Sigmoid colon (tissue), 4 donors: ENCODE results near the gene IVNS1ABP.

Source experiments
- CTCF ChIP-seq, 4 experiments: fragments of 450-650 bp in 3 of 4; fragments of 200-600 bp in 1 of 4; IDR thresholded peaks; one replicate each; pipeline ENCODE4 v1.5.1; 2016 to 2019; ENCODE audit warnings: antibody characterized with exemption in 4 of 4, mild to moderate bottlenecking in 3 of 4, moderate library complexity in 2 of 4
- EP300 ChIP-seq, 4 donors: sonication (generic); formaldehyde crosslinking; IDR thresholded peaks; one replicate each; pipeline ENCODE4 v1.6.1; 2017; ENCODE audit warnings: antibody characterized with exemption in 4 of 4
- POLR2AphosphoS5 ChIP-seq, 4 donors: sonication (generic); formaldehyde crosslinking; IDR thresholded peaks; one replicate each; pipeline ENCODE4 v1.6.1; 2017; ENCODE audit warnings: antibody characterized with exemption in 4 of 4

- no peak for TF ChIP-seq CTCF (IDR thresholded peaks at IDR 0.05)
- TF ChIP-seq EP300 (IDR thresholded peaks at IDR 0.05), result no peak
- TF ChIP-seq POLR2AphosphoS5 (IDR thresholded peaks at IDR 0.05), result no peak
Measured at GRCh38 chr1:185305419-185305818, 11.6 kb downstream of the IVNS1ABP start.
